Measurements from ENCODE around the gene GRK1. TPM values are rescaled to one million over a fixed set of nuclear protein-coding genes. Genes with fewer than 3 reads are reported as not detected.
"Not testable (repeated sequence)": the region's sequence is repeated elsewhere in the genome, so short reads cannot be mapped to it uniquely, and the experiment has no call there.

Gene GRK1
- total RNA-seq, 2 experiments from 2014 or later = not detected

- ChIA-PET CTCF (no interaction called here), POLR2A (no interaction called here)
- Mint-ChIP-seq H3K27me3 (peaks cover 36% of the 10 kb centered on the region), H3K27ac (no peak overlapping the region), H3K4me1 (ENCODE audit: low read depth) (peaks cover 23% of the 10 kb centered on the region), H3K9me3 (no peaks in the 10 kb centered on the region), H3K4me3 (no peak overlapping the region), H3K36me3 (ENCODE audit: low read depth) (no peaks in the 10 kb centered on the region)
- DNase-seq (no peak), ATAC-seq (ENCODE audit: poor library complexity) (no peak)
- TF ChIP-seq CTCF (IDR thresholded peaks at IDR 0.05) = no peak
- intact Hi-C loops (cut with DNase I, micrococcal nuclease) = no loop called here
- peaks cover 10 to 23% of the 10 kb centered on the region in 2 experiments for H3K27me3 ChIP-seq (ENCODE audit: control insufficient read depth in 1 of 2, insufficient read depth in 2 of 2, low read length in 2 of 2)
- no peaks in the 10 kb centered on the region for H3K36me3 ChIP-seq (ENCODE audit: insufficient read depth, low read length)
- H3K9me3 ChIP-seq (ENCODE audit: control insufficient read depth in 1 of 2, insufficient read depth in 1 of 2, low read length in 2 of 2) = peaks cover 0 to 8% of the 10 kb centered on the region in 2 experiments
- H3K4me3 ChIP-seq (ENCODE audit: low read length) = no peak overlapping the region
- no peak overlapping the region for H3K27ac ChIP-seq (ENCODE audit: low read depth in 1 of 2, low read length in 2 of 2)
- peaks cover 30% of the 10 kb centered on the region for H3K4me1 ChIP-seq (ENCODE audit: insufficient read depth, low read length)
These were observed 78.0 kb downstream of the GRK1 start for GRCh38 chr13:113745059-113745458.

GRCh38 chr13:113745500-113746142 lies 78.6 kb downstream of the GRK1 start:
- intact Hi-C loops (cut with DNase I, micrococcal nuclease); H3K9me3 Mint-ChIP-seq; DNase-seq; H3K9me3 ChIP-seq (ENCODE audit: control insufficient read depth in 1 of 2, insufficient read depth in 1 of 2, low read length in 2 of 2); CTCF ChIA-PET; ATAC-seq (ENCODE audit: poor library complexity); H3K36me3 Mint-ChIP-seq (ENCODE audit: low read depth); H3K4me3 ChIP-seq (ENCODE audit: low read length); H3K4me3 Mint-ChIP-seq; H3K27ac Mint-ChIP-seq; POLR2A ChIA-PET; H3K27ac ChIP-seq (ENCODE audit: low read depth in 1 of 2, low read length in 2 of 2); H3K36me3 ChIP-seq (ENCODE audit: insufficient read depth, low read length): not testable (repeated sequence)
- Histone ChIP-seq H3K27me3 (ENCODE audit: control insufficient read depth in 1 of 2, insufficient read depth in 2 of 2, low read length in 2 of 2) (peaks cover 10 to 17% of the 10 kb centered on the region in 2 experiments), H3K4me1 (ENCODE audit: insufficient read depth, low read length) (peaks cover 24% of the 10 kb centered on the region)
- Mint-ChIP-seq H3K4me1 (ENCODE audit: low read depth) (peaks cover 22% of the 10 kb centered on the region), H3K27me3 (peaks cover 35% of the 10 kb centered on the region)

DNA sequence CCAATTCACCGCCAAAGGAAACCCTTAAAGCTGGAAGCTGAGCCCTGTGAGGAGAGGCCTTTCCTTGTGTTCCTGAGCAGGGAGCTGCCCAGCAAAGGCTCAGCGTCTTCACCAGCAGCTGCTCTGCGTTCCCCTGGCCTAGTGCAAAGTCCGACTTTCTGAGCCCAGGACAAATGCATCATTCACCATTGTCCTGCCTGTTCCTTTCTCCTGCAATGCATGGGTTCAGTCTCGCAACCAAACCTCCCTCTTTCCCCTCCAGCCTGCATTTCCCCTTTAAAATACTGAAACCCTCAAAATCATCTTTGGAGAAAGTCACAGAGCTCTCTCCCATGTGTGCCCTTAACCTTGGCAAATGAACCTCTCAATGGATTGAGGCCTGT lies 79.1 kb downstream of the GRK1 start:
- Histone ChIP-seq H3K27me3 (ENCODE audit: control insufficient read depth in 1 of 2, insufficient read depth in 2 of 2, low read length in 2 of 2) (peaks cover 10 to 15% of the 10 kb centered on the region in 2 experiments), H3K36me3 (ENCODE audit: insufficient read depth, low read length) (no peaks in the 10 kb centered on the region), H3K27ac (ENCODE audit: low read depth in 1 of 2, low read length in 2 of 2) (no peak overlapping the region), H3K4me1 (ENCODE audit: insufficient read depth, low read length) (peaks cover 19% of the 10 kb centered on the region), H3K4me3 (ENCODE audit: low read length) (no peak overlapping the region), H3K9me3 (ENCODE audit: control insufficient read depth in 1 of 2, insufficient read depth in 1 of 2, low read length in 2 of 2) (peaks cover 0 to 6% of the 10 kb centered on the region in 2 experiments)
- Mint-ChIP-seq H3K9me3 (no peaks in the 10 kb centered on the region), H3K27ac (no peak overlapping the region), H3K27me3 (peaks cover 32% of the 10 kb centered on the region), H3K36me3 (ENCODE audit: low read depth) (no peaks in the 10 kb centered on the region), H3K4me3 (no peak overlapping the region), H3K4me1 (ENCODE audit: low read depth) (peaks cover 17% of the 10 kb centered on the region)
- intact Hi-C loops (cut with DNase I, micrococcal nuclease) = no loop called here
- DNase-seq (no peak), ATAC-seq (ENCODE audit: poor library complexity) (no peak)
- no peak for TF ChIP-seq CTCF (IDR thresholded peaks at IDR 0.05)
- ChIA-PET POLR2A (no interaction called here), CTCF (no interaction called here)

GRCh38 chr13:113746671-113747070 lies 79.7 kb downstream of the GRK1 start:
- intact Hi-C loops (cut with DNase I, micrococcal nuclease) = no loop called here
- Mint-ChIP-seq H3K27me3 (peaks cover 27% of the 10 kb centered on the region), H3K27ac (no peak overlapping the region)

More at GRCh38 chr13:113746671-113747070, 79.7 kb downstream of the GRK1 start:
- peaks cover 11% of the 10 kb centered on the region for H3K4me1 Mint-ChIP-seq (ENCODE audit: low read depth)
- no peak for ATAC-seq (ENCODE audit: poor library complexity)
- no peak for DNase-seq
- POLR2A ChIA-PET = no interaction called here
- no peak overlapping the region for H3K4me3 Mint-ChIP-seq
- peaks cover 10 to 15% of the 10 kb centered on the region in 2 experiments for H3K27me3 ChIP-seq (ENCODE audit: control insufficient read depth in 1 of 2, insufficient read depth in 2 of 2, low read length in 2 of 2)
- peaks cover 0 to 6% of the 10 kb centered on the region in 2 experiments for H3K9me3 ChIP-seq (ENCODE audit: control insufficient read depth in 1 of 2, insufficient read depth in 1 of 2, low read length in 2 of 2)
- no peaks in the 10 kb centered on the region for H3K36me3 ChIP-seq (ENCODE audit: insufficient read depth, low read length)
- no peaks in the 10 kb centered on the region for H3K9me3 Mint-ChIP-seq
- peaks cover 14% of the 10 kb centered on the region for H3K4me1 ChIP-seq (ENCODE audit: insufficient read depth, low read length)
- H3K27ac ChIP-seq (ENCODE audit: low read depth in 1 of 2, low read length in 2 of 2) = no peak overlapping the region
- no peaks in the 10 kb centered on the region for H3K36me3 Mint-ChIP-seq (ENCODE audit: low read depth)
- no peak for TF ChIP-seq CTCF (IDR thresholded peaks at IDR 0.05)
- no peak overlapping the region for H3K4me3 ChIP-seq (ENCODE audit: low read length)
- CTCF ChIA-PET = no interaction called here
